ENCODE measurements around the gene MCCC1. TPM values are rescaled to one million over a fixed set of nuclear protein-coding genes. Genes with fewer than 3 reads are reported as not detected.
"Not testable (repeated sequence)": the region's sequence is repeated elsewhere in the genome, so short reads cannot be mapped to it uniquely, and the experiment has no call there.

Gene MCCC1
- total RNA-seq, 1 experiment from 2014 or later, result 42.8 TPM

DNA sequence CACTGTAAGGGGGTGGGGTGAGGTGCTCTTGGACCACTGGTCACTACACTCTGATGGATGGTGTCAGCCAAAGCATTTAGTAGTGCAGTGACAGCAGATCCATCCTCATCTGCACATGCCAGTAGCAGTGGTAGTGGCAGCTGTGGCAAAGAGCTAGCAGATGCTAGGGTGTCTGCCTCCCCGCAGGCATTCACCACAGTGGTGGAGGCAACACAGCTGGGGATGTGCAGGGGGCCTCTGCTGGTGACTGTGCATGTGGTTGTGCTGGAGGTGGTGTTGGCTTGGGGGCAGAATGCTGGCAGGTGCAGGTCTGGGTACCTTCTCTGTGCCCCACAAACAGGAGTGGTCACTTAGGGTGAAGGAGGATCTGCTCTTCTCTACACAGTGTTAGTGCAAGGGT lies 99.5 kb downstream of the MCCC1 start:
- Mint-ChIP-seq H3K27ac (ENCODE audit: unreplicated experiment) (no peak overlapping the region), H3K4me3 (ENCODE audit: unreplicated experiment) (no peak overlapping the region), H3K9me3 (ENCODE audit: unreplicated experiment) (no peaks in the 10 kb centered on the region), H3K4me1 (ENCODE audit: low read depth, unreplicated experiment) (no peaks in the 10 kb centered on the region), H3K36me3 (ENCODE audit: insufficient read depth, unreplicated experiment) (peaks cover 5% of the 10 kb centered on the region), H3K27me3 (ENCODE audit: insufficient read depth, unreplicated experiment) (no peaks in the 10 kb centered on the region)
- no peaks in the 10 kb centered on the region for H3K27me3 ChIP-seq (replicated peaks; ENCODE audit: control insufficient read depth, insufficient read depth, low read length)
- H3K4me3 ChIP-seq (ENCODE audit: low read depth, low read length), result no peak overlapping the region
- BruUV-seq (replicated peaks), result no TSS peak
- no peaks in the 10 kb centered on the region for H3K4me1 ChIP-seq
- H3K9me3 ChIP-seq, result no peaks in the 10 kb centered on the region
- no peaks in the 10 kb centered on the region for H3K36me3 ChIP-seq (ENCODE audit: control insufficient read depth, insufficient read depth, low read length)
- ChIA-PET CTCF (no interaction called here), POLR2A (no interaction called here)
- intact Hi-C loops (cut with micrococcal nuclease; ENCODE audit: unreplicated experiment), result no loop called here
- no peak for DNase-seq
- TF ChIP-seq, protein P1, sequence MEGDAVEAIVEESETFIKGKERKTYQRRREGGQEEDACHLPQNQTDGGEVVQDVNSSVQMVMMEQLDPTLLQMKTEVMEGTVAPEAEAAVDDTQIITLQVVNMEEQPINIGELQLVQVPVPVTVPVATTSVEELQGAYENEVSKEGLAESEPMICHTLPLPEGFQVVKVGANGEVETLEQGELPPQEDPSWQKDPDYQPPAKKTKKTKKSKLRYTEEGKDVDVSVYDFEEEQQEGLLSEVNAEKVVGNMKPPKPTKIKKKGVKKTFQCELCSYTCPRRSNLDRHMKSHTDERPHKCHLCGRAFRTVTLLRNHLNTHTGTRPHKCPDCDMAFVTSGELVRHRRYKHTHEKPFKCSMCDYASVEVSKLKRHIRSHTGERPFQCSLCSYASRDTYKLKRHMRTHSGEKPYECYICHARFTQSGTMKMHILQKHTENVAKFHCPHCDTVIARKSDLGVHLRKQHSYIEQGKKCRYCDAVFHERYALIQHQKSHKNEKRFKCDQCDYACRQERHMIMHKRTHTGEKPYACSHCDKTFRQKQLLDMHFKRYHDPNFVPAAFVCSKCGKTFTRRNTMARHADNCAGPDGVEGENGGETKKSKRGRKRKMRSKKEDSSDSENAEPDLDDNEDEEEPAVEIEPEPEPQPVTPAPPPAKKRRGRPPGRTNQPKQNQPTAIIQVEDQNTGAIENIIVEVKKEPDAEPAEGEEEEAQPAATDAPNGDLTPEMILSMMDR (IDR thresholded peaks at IDR 0.05; ENCODE audit: insufficient read depth in 1 of 2, low read depth in 1 of 2, low read length in 1 of 2, severe bottlenecking in 1 of 2, unreplicated experiment in 1 of 2), result no peak

DNA sequence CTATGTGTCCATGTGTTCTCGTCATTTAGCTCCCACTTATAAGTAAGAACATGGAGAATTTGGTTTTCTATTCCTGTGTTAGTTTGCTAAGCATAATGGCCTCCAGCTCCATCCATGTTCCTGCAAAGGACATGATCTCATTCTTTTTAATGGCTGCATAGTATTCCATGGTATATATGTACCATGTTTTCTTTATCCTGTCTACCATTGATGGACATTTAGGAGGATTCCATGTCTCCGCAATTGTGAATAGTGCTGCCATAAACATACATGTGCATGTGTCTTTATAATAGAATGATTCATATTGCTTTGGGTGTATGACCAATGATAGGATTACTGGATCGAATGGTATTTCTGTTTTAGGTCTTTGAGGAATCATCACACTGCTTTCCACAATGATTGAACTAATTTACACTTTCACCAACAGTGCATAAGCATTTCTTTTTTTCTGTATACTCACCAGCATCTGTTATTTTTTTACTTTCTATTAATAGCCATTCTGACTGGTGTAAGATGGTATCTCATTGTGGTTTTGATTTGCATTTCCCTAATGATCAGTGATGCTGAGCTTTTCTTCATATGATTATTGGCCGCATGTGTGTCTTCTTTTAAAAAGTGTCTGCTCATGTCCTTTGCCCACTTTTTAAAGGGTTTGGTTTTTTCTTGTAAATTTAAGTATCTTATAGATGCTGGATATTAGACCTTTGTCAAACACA lies 105.7 kb downstream of the MCCC1 start:
- H3K9me3 Mint-ChIP-seq (ENCODE audit: unreplicated experiment); H3K27me3 Mint-ChIP-seq (ENCODE audit: insufficient read depth, unreplicated experiment); DNase-seq; CTCF ChIA-PET; POLR2A ChIA-PET; H3K4me1 ChIP-seq; H3K4me3 ChIP-seq (ENCODE audit: low read depth, low read length); intact Hi-C loops (cut with micrococcal nuclease; ENCODE audit: unreplicated experiment); H3K36me3 Mint-ChIP-seq (ENCODE audit: insufficient read depth, unreplicated experiment); H3K4me1 Mint-ChIP-seq (ENCODE audit: low read depth, unreplicated experiment); H3K4me3 Mint-ChIP-seq (ENCODE audit: unreplicated experiment); H3K27me3 ChIP-seq (replicated peaks; ENCODE audit: control insufficient read depth, insufficient read depth, low read length); H3K9me3 ChIP-seq; BruUV-seq (replicated peaks); H3K27ac Mint-ChIP-seq (ENCODE audit: unreplicated experiment); H3K36me3 ChIP-seq (ENCODE audit: control insufficient read depth, insufficient read depth, low read length): not testable (repeated sequence)

DNA sequence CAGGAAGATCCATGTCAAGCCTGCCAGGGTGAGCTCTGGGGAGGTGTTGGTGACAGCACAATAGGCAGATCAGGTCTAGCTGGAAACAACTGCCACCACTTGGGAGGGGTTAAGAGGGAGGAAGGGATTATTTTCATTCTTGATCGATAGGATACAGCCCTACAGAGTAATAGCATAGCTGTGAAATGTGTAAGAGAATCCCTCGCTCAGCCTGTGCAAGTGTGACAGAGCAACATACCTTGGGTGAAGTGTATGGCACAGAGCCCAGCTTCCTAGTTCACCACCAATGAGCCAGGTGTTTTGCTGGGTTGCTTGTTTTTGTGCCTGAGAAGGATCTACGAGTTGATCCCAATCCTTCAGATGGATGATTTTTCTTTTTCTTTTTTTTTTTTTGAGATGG lies 109.7 kb downstream of the MCCC1 start:
- Mint-ChIP-seq H3K4me3 (ENCODE audit: unreplicated experiment) (no peak overlapping the region), H3K27me3 (ENCODE audit: insufficient read depth, unreplicated experiment) (no peaks in the 10 kb centered on the region), H3K9me3 (ENCODE audit: unreplicated experiment) (peaks cover 9% of the 10 kb centered on the region), H3K4me1 (ENCODE audit: low read depth, unreplicated experiment) (no peaks in the 10 kb centered on the region), H3K27ac (ENCODE audit: unreplicated experiment) (no peak overlapping the region), H3K36me3 (ENCODE audit: insufficient read depth, unreplicated experiment) (no peaks in the 10 kb centered on the region)
- ChIA-PET POLR2A (no interaction called here), CTCF (no interaction called here)
- DNase-seq, result no peak
- Histone ChIP-seq H3K4me3 (ENCODE audit: low read depth, low read length) (no peak overlapping the region), H3K27me3 (replicated peaks; ENCODE audit: control insufficient read depth, insufficient read depth, low read length) (no peaks in the 10 kb centered on the region), H3K36me3 (ENCODE audit: control insufficient read depth, insufficient read depth, low read length) (no peaks in the 10 kb centered on the region), H3K9me3 (no peaks in the 10 kb centered on the region), H3K4me1 (no peaks in the 10 kb centered on the region)
- TF ChIP-seq, protein P1 (IDR thresholded peaks at IDR 0.05; ENCODE audit: insufficient read depth in 1 of 2, low read depth in 1 of 2, low read length in 1 of 2, severe bottlenecking in 1 of 2, unreplicated experiment in 1 of 2), result no peak
- intact Hi-C loops (cut with micrococcal nuclease; ENCODE audit: unreplicated experiment), result no loop called here
- BruUV-seq (replicated peaks), result no TSS peak

DNA sequence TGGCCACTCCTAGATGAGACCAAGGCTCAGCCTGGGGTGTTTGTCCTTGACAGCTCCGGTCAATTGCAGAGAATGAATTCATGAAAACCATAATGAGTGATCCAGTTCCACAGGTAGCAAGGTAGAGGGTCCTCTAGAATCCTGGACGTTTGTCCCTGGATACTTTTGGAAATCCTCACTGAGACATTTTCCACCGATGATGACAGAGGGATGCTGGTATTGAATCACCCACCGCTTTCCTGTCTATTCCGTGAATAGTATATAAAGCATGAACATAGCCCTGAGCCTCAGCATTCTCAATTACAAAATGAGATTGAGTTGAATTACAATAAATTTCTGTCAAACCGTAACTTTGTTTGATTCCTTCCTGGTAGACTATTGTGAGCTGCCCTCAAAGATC lies 113.3 kb downstream of the MCCC1 start:
- no peak for DNase-seq
- no peaks in the 10 kb centered on the region for H3K27me3 ChIP-seq (replicated peaks; ENCODE audit: control insufficient read depth, insufficient read depth, low read length)
- no peaks in the 10 kb centered on the region for H3K9me3 Mint-ChIP-seq (ENCODE audit: unreplicated experiment)
- BruUV-seq (replicated peaks), result no TSS peak
- H3K4me3 ChIP-seq (ENCODE audit: low read depth, low read length), result no peak overlapping the region
- CTCF ChIA-PET, result no interaction called here
- peaks cover 3% of the 10 kb centered on the region for H3K4me1 ChIP-seq
- intact Hi-C loops (cut with micrococcal nuclease; ENCODE audit: unreplicated experiment), result no loop called here
- no peaks in the 10 kb centered on the region for H3K9me3 ChIP-seq
- POLR2A ChIA-PET, result no interaction called here
- H3K36me3 ChIP-seq (ENCODE audit: control insufficient read depth, insufficient read depth, low read length), result no peaks in the 10 kb centered on the region
- H3K4me3 Mint-ChIP-seq (ENCODE audit: unreplicated experiment), result no peak overlapping the region
- no peaks in the 10 kb centered on the region for H3K27me3 Mint-ChIP-seq (ENCODE audit: insufficient read depth, unreplicated experiment)
- H3K4me1 Mint-ChIP-seq (ENCODE audit: low read depth, unreplicated experiment), result no peaks in the 10 kb centered on the region
- H3K36me3 Mint-ChIP-seq (ENCODE audit: insufficient read depth, unreplicated experiment), result no peaks in the 10 kb centered on the region
- no peak overlapping the region for H3K27ac Mint-ChIP-seq (ENCODE audit: unreplicated experiment)
- TF ChIP-seq, protein P1 (IDR thresholded peaks at IDR 0.05; ENCODE audit: insufficient read depth in 1 of 2, low read depth in 1 of 2, low read length in 1 of 2, severe bottlenecking in 1 of 2, unreplicated experiment in 1 of 2), result no peak

Data from Caco-2 (cell line).